Suppressor macrophage (primary cell): ENCODE measurements around the gene LIPC.
A peak's percentile ranks its signal among the peaks of the same experiment; 100 is the strongest.

Experiments
- DNase-seq, 4 experiments: peaks; one replicate each; pipeline ENCODE4 v3.0.0-alpha.2; 2020 to 2022

Gene LIPC

GRCh38 chr15:58407236-58407775 lies 24.5 kb upstream of the LIPC start:
- DNase-seq = no peak

GRCh38 chr15:58407778-58408177 lies 24.0 kb upstream of the LIPC start:
- no peak for DNase-seq

GRCh38 chr15:58409861-58410260 lies 21.9 kb upstream of the LIPC start:
- DNase-seq = no peak

GRCh38 chr15:58410353-58410752 lies 21.4 kb upstream of the LIPC start:
- DNase-seq = peak in 1 of 4 experiments; percentile 17

GRCh38 chr15:58413253-58413652 lies 18.5 kb upstream of the LIPC start:
- no peak for DNase-seq

GRCh38 chr15:58415636-58416035 lies 16.2 kb upstream of the LIPC start:
- no peak for DNase-seq

GRCh38 chr15:58416963-58417362 lies 14.8 kb upstream of the LIPC start:
- DNase-seq = no peak

- DNase-seq = no peak
Measured at GRCh38 chr15:58418135-58418534, 13.7 kb upstream of the LIPC start.

GRCh38 chr15:58419803-58420524 lies 11.8 kb upstream of the LIPC start:
- DNase-seq = no peak

GRCh38 chr15:58420579-58421043 lies 11.2 kb upstream of the LIPC start:
- no peak for DNase-seq

- no peak for DNase-seq
Measured at GRCh38 chr15:58423205-58423604, 8.6 kb upstream of the LIPC start.

- DNase-seq = peak in 1 of 4 experiments; percentile 24
Measured at GRCh38 chr15:58423831-58424608, 7.8 kb upstream of the LIPC start.

GRCh38 chr15:58424722-58425121 lies 7.1 kb upstream of the LIPC start:
- DNase-seq = no peak

GRCh38 chr15:58425185-58425584 lies 6.6 kb upstream of the LIPC start:
- DNase-seq = no peak

- DNase-seq = no peak
Measured at GRCh38 chr15:58425834-58426233, 6.0 kb upstream of the LIPC start.

- DNase-seq = no peak
Measured at GRCh38 chr15:58426501-58426900, 5.3 kb upstream of the LIPC start.

GRCh38 chr15:58427987-58428386 lies 3.8 kb upstream of the LIPC start:
- DNase-seq = no peak

GRCh38 chr15:58430224-58430787 lies 1.5 kb upstream of the LIPC start:
- DNase-seq = no peak

GRCh38 chr15:58432401-58432800 lies 610 bp downstream of the LIPC start:
- no peak for DNase-seq

GRCh38 chr15:58433597-58434333 lies 2.0 kb downstream of the LIPC start:
- peak; percentile 49 to 71 (median 64) for DNase-seq

GRCh38 chr15:58434334-58434875 lies 2.6 kb downstream of the LIPC start:
- no peak for DNase-seq

GRCh38 chr15:58436552-58436951 lies 4.8 kb downstream of the LIPC start:
- no peak for DNase-seq
